D721Med (cell line): ENCODE measurements around the gene FAM135A.
"Not testable (repeated sequence)": the region's sequence is repeated elsewhere in the genome, so short reads cannot be mapped to it uniquely, and the experiment has no call there.

Source experiments
- DNase-seq: peaks from one replicate; pipeline ENCODE4 v3.0.0; 2011; ENCODE audit warnings: low spot score; ENCODE audit not compliant: insufficient read length
- FAIRE-seq: peaks from 2 replicates; lab custom pipeline; 2011; peaks lifted over from hg19 to GRCh38; lab: Jason Lieb, UNC
- TF ChIP-seq, protein P1 (sequence below): IDR thresholded peaks from 2 replicates; pipeline ENCODE4 v1.5.1; 2012; ENCODE audit warnings: mild to moderate bottlenecking, control low read depth; ENCODE audit not compliant: insufficient read depth; ENCODE audit errors: missing control alignments

The FAM135A gene

DNA sequence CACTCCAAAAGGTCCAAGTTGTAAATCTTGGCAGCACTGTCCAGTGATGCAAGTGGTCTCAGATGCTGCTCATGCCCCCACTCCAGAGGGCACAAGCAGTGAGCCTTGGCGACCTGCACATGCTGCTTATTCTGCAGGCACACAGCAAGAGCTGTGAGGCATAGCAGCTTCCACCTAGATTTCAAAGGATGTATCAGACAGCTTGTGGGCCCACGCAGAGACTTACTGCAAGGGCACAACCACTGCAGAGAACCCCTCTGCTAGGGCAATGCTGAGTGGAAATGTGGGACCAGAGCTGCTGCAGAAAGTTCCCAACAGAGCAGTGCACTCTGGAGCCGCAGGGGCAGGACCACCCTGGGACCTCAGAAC lies 179.8 kb downstream of the FAM135A start:
- FAIRE-seq (no peak), DNase-seq (no peak)
- TF ChIP-seq, protein P1, sequence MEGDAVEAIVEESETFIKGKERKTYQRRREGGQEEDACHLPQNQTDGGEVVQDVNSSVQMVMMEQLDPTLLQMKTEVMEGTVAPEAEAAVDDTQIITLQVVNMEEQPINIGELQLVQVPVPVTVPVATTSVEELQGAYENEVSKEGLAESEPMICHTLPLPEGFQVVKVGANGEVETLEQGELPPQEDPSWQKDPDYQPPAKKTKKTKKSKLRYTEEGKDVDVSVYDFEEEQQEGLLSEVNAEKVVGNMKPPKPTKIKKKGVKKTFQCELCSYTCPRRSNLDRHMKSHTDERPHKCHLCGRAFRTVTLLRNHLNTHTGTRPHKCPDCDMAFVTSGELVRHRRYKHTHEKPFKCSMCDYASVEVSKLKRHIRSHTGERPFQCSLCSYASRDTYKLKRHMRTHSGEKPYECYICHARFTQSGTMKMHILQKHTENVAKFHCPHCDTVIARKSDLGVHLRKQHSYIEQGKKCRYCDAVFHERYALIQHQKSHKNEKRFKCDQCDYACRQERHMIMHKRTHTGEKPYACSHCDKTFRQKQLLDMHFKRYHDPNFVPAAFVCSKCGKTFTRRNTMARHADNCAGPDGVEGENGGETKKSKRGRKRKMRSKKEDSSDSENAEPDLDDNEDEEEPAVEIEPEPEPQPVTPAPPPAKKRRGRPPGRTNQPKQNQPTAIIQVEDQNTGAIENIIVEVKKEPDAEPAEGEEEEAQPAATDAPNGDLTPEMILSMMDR, result no peak

DNA sequence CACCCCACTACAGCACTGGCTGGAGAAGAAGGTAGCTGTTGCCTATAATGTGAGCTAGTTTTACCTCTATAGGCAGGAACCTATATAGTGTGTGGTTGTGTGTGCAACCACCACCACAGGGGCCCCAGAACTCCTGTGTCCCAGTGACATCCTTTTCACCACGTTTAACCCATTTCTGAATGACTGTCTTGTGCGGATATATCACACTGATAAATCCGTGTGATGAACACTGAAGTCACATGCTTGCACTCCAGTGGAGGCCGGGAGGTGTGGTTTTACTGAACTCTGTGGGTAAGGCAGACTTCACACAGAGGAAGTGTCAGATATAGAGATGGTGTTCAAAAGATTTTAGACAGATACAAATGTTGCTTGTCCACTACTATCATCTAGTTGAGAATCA lies 185.9 kb downstream of the FAM135A start:
- DNase-seq (no peak), FAIRE-seq (no peak)
- TF ChIP-seq, protein P1, result no peak

DNA sequence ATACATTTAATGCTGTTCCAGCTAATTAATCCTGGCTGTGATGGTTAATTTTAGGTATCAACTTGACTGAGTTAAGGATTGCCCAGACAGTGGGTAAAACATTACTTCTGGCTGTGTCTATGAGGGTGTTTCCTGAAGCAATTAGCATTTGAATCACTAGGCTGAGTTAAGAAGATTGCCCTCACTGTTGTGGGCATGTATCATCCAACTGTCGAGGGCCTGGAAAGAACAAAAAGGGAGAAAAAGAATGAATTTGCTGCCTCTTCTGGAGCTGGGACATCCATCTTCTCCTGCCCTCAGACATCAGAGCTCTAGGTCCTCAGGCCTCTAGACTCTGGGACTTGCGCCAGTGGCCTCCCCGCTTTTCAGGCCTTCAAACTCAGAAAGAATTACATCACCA lies 187.7 kb downstream of the FAM135A start:
- DNase-seq (no peak), FAIRE-seq (no peak)
- TF ChIP-seq, protein P1, result no peak

DNA sequence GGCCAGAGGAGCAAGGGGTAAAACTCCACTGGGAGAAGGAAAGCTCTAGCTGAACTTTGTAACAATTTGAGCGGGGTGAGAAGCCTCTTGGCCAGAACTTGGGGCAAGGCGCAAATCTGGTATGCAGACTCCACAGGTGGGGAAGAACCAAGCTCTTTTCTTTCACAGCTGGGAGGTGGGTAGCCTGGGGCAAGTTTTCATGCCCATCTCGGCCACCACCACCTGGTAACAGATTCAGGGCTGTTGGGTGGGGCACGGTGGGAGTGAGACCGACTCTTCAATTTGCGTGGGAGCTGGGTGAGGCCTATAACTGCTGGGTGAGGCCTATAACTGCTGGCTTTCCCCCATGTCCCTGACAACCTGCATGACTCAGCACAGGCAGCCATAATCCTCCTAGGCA lies 190.9 kb downstream of the FAM135A start:
- TF ChIP-seq, protein P1, result no peak
- DNase-seq (no peak), FAIRE-seq (no peak)

DNA sequence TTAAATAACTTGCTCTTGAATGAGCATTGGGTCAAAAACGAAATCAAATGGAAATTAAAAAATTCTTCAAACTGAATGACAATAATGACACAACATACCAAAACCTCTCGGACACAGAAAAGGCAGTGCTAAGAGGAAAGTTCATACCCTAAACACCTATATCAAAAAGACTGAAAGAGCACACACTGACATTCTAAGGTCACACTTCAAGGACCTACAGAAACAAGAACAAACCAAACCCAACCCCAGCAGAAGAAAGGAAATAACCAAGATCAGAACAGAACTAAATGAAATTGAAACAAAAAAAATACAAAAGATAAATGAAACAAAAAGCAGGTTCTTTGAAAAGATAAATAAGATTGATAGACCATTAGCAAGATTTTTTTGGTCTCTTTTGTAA lies 194.1 kb downstream of the FAM135A start:
- not testable (repeated sequence) for FAIRE-seq

DNA sequence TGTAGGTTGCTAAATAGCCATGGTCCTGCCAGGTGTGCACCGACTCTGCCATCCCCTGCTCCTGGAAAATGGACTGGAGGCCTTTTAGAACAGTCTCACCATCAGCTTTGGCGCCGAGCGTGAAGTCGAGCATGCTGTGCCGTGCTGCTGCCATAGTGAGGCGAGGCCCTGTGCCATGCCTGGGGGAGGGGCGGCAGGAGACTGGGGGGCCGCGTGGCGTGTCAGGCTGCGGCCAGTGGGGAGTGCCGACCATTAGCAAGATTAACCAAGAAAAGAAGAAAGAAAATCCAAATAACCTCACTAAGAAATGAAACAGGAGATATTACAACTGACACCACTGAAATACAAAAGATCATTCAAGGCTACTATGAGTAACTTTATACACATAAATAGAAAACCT lies 195.9 kb downstream of the FAM135A start:
- DNase-seq, FAIRE-seq: not testable (repeated sequence)

More for the DNA sequence above, 194.1 kb downstream of the FAM135A start:
- not testable (repeated sequence) for DNase-seq
